Thoracic aorta (tissue), 2 donors: ENCODE data around the gene PLA2G4B. TPM values are rescaled to one million over a fixed set of nuclear protein-coding genes. Genes with fewer than 3 reads are reported as not detected.

Experiments
- ATAC-seq: fragments of 150-250 bp; one replicate; pipeline ENCODE4 v1.8.0; 2017; ENCODE audit warnings: low read depth; ENCODE audit not compliant: insufficient number of reproducible peaks, low FRiP score
- DNase-seq: peaks from one replicate; pipeline ENCODE4 v3.0.0-alpha.2; 2020; ENCODE audit warnings: low spot score
- H3K27ac ChIP-seq, 2 donors: fragments of 200-600 bp; sonication (generic); 1 replicate in 1 of 2; 2 replicates in 1 of 2; pipeline ENCODE4 v1.5.1; 2016; ENCODE audit warnings: mild to moderate bottlenecking in 2 of 2, moderate library complexity in 2 of 2
- H3K27me3 ChIP-seq: fragments of 200-600 bp; sonication (generic); replicated peaks from 2 replicates; pipeline ENCODE4 v1.6.0; 2016; ENCODE audit warnings: mild to moderate bottlenecking; ENCODE audit not compliant: insufficient read depth
- H3K36me3 ChIP-seq: fragments of 200-600 bp; sonication (generic); one replicate; pipeline ENCODE4 v1.5.1; 2016
- H3K4me1 ChIP-seq, 2 donors: fragments of 200-600 bp; sonication (generic); 1 replicate in 1 of 2; 2 replicates in 1 of 2; pipeline versions ENCODE4 v1.5.1 to v1.6.0; 2016; ENCODE audit warnings: low read depth in 2 of 2, mild to moderate bottlenecking in 1 of 2; ENCODE audit not compliant: control insufficient read depth in 1 of 2
- H3K4me3 ChIP-seq: fragments of 200-600 bp; sonication (generic); 2 replicates; pipeline ENCODE4 v1.5.1; 2016; ENCODE audit warnings: mild to moderate bottlenecking
- H3K9me3 ChIP-seq: fragments of 200-600 bp; sonication (generic); 2 replicates; pipeline ENCODE4 v1.5.1; 2016
- CTCF ChIP-seq: fragments of 200-600 bp; sonication (generic); IDR thresholded peaks from one replicate; pipeline ENCODE4 v1.5.1; 2019; ENCODE audit warnings: antibody characterized with exemption
- total RNA-seq, 2 donors: library from RNA; depleted of rRNA; stranded (reverse); fragments of >200 nt; gene quantifications; one replicate each; pipeline versions ENCODE4 v1.1.0 to v1.2.3, GENCODE V29; 2016

The PLA2G4B gene
- total RNA-seq, 2 donors from 2014 or later: 1.9 to 4.0 TPM

GRCh38 chr15:41843571-41843970 is 4.9 kb downstream of the PLA2G4B start:
- no peak for ATAC-seq
- Histone ChIP-seq H3K4me3 (no peak overlapping the region), H3K4me1 (no peaks in the 10 kb centered on the region), H3K9me3 (no peaks in the 10 kb centered on the region), H3K36me3 (peaks cover 54% of the 10 kb centered on the region), H3K27me3 (no peaks in the 10 kb centered on the region), H3K27ac (no peak overlapping the region)
- no peak for TF ChIP-seq CTCF
- no peak for DNase-seq

DNA sequence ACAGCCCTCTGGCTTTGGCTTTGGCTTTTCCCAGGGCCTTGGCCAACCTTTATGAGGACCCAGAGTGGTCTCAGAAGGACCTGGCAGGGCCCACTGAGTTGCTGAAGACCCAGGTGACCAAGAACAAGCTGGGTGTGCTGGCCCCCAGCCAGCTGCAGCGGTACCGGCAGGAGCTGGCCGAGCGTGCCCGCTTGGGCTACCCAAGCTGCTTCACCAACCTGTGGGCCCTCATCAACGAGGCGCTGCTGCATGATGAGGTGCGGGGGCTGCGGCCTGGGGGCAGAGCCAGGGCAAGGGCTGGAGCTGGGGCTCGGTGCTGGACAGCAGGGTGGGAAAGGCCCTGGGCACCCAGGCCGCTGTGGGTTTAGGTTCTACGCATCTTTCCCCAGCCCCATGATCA is 6.2 kb downstream of the PLA2G4B start:
- H3K36me3 ChIP-seq: peaks cover 54% of the 10 kb centered on the region
- no peak for TF ChIP-seq CTCF
- DNase-seq (no peak), ATAC-seq (no peak)
- H3K27ac ChIP-seq: no peak overlapping the region
- no peaks in the 10 kb centered on the region for H3K27me3 ChIP-seq
- H3K4me3 ChIP-seq: no peak overlapping the region
- no peaks in the 10 kb centered on the region for H3K9me3 ChIP-seq
- H3K4me1 ChIP-seq: no peaks in the 10 kb centered on the region

DNA sequence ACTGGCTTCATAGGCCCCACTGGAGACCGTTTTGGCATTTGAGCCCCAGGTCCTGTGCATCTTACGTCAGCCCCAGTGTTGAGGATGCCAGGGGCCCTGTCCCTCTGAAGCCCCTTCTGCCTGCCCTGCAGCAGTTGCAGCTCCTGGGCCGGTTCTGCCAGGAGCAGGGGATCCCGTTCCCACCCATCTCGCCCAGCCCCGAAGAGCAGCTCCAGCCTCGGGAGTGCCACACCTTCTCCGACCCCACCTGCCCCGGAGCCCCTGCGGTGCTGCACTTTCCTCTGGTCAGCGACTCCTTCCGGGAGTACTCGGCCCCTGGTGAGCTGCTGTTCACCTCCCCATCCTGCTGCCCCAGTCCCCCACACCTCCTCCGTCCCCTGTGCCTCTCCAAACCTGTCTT is 8.6 kb downstream of the PLA2G4B start:
- Histone ChIP-seq H3K27me3 (no peaks in the 10 kb centered on the region), H3K9me3 (no peaks in the 10 kb centered on the region), H3K27ac (no peak overlapping the region), H3K36me3 (peaks cover 37% of the 10 kb centered on the region), H3K4me3 (no peak overlapping the region), H3K4me1 (no peaks in the 10 kb centered on the region)
- TF ChIP-seq CTCF: no peak
- ATAC-seq (no peak), DNase-seq (no peak)

GRCh38 chr15:41847981-41848380 is 9.3 kb downstream of the PLA2G4B start:
- no peak for DNase-seq
- Histone ChIP-seq H3K36me3 (peaks cover 37% of the 10 kb centered on the region), H3K4me1 (no peaks in the 10 kb centered on the region), H3K9me3 (no peaks in the 10 kb centered on the region), H3K4me3 (no peak overlapping the region), H3K27ac (no peak overlapping the region), H3K27me3 (no peaks in the 10 kb centered on the region)
- no peak for TF ChIP-seq CTCF
- ATAC-seq: no peak

DNA sequence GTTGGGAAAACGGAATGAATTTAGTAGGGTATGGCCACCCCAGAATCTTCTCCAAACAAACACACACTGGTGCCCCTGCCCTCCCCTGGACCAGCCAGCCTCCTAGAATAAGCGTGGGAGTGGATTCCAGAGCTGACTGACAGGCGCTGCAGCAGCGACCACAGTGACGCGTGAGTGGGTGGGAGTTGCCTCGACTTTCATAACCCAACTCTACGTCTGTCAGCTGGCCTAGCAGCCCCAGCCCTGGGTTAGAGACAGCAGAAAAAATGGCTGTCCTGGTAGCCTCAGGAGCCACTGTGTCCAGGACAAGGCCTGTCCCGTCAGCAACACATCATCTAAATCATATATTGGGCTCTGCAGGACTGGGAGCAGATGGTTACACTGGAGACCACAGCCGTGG is 10.0 kb downstream of the PLA2G4B start:
- no peak for TF ChIP-seq CTCF
- Histone ChIP-seq H3K4me1 (no peaks in the 10 kb centered on the region), H3K4me3 (no peak overlapping the region), H3K36me3 (peaks cover 34% of the 10 kb centered on the region), H3K9me3 (no peaks in the 10 kb centered on the region), H3K27ac (no peak overlapping the region), H3K27me3 (no peaks in the 10 kb centered on the region)
- DNase-seq: no peak
- no peak for ATAC-seq
